A549 (cell line): Measurements from ENCODE around the gene VSX1.

Source experiments
- EP300 ChIP-seq, 2 experiments: fragments of >200 bp; sonication (Bioruptor Twin); formaldehyde crosslinking; IDR thresholded peaks; 2 replicates in 1 of 2; 3 replicates in 1 of 2; pipeline ENCODE4 v1.6.1; 2016 to 2017
- HOXA7 ChIP-seq: fragments of 250-450 bp; sonication (Bioruptor Pico); IDR thresholded peaks from 2 replicates; pipeline ENCODE4 v1.5.0; 2020; ENCODE audit warnings: mild to moderate bottlenecking, moderate library complexity
- MYC ChIP-seq: IDR thresholded peaks from 2 replicates; pipeline ENCODE4 v1.6.1; 2012; ENCODE audit warnings: mild to moderate bottlenecking, inconsistent platforms, low read length, improper control_type of control experiment, borderline replicate concordance
- POLR2A ChIP-seq: IDR thresholded peaks from 2 replicates; pipeline ENCODE4 v1.6.1; 2012; ENCODE audit warnings: mild to moderate bottlenecking, low read length
- POLR2AphosphoS2 ChIP-seq: conservative IDR thresholded peaks from 2 replicates; pipeline ENCODE4 v1.6.1; 2012; ENCODE audit warnings: low read length, improper control_type of control experiment, inconsistent platforms
- TF ChIP-seq, protein P1 (sequence below): fragments of 250-450 bp; sonication (Bioruptor Pico); IDR thresholded peaks from 2 replicates; pipeline ENCODE4 v1.5.0; 2020; ENCODE audit warnings: low read depth, mild to moderate bottlenecking, moderate library complexity

DNA sequence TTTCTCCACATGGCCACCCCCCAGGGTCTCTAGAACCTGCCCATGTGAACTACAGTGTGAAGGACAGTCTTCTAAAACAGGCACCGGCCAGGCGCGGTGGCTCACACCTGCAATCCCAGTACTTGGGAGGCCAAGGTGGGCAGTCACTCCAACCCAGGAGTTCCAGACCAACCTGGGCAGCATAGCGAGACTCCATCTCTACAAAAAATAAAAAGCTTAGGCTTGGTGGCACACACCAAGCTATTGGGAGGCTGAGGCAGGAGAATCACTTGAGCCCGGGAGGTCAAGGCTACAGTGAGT is 37.7 kb downstream of the VSX1 start:
- TF ChIP-seq EP300 (IDR thresholded peaks at IDR 0.05) (no peak), MYC (no peak), POLR2AphosphoS2 (no peak), POLR2A (no peak), HOXA7 (CRISPR knock-in tag) (no peak)
- TF ChIP-seq, protein P1, sequence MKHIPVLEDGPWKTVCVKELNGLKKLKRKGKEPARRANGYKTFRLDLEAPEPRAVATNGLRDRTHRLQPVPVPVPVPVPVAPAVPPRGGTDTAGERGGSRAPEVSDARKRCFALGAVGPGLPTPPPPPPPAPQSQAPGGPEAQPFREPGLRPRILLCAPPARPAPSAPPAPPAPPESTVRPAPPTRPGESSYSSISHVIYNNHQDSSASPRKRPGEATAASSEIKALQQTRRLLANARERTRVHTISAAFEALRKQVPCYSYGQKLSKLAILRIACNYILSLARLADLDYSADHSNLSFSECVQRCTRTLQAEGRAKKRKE (CRISPR knock-in tag): no peak
